Measurements from ENCODE around the gene MAF.

MAF gene

DNA sequence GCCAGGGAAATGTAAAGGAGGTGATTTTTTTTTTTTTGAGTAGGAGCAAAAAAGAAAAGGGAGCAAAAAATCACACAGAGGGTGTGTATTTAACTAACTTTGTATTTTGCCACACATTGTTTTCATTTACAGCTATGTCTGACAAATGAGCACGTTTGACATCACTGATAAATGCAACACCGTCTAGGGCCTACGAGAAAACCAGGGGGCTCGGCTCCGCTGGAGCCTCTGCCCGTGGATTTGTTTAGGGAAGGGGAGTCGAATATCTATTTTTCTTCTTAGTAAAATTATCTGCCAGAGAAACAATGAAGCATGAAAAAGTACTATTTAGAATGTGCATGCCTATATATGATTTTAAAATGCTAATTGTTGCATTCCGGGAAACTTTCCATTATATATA, 6.8 kb downstream of the MAF start:
- no peak for TF ChIP-seq TCF12 (IDR thresholded peaks at IDR 0.05; ENCODE audit: low read depth)
- TF ChIP-seq MAX (IDR thresholded peaks at IDR 0.05), result no peak
- no peak for TF ChIP-seq CEBPB (IDR thresholded peaks at IDR 0.05)

GRCh38 chr16:79593074-79593531, 7.4 kb downstream of the MAF start:
- no peak for TF ChIP-seq MAX (IDR thresholded peaks at IDR 0.05)
- no peak for TF ChIP-seq CEBPB (IDR thresholded peaks at IDR 0.05)
- no peak for TF ChIP-seq RAD21 (IDR thresholded peaks at IDR 0.05; ENCODE audit: low read depth)
- TF ChIP-seq TAF1 (IDR thresholded peaks at IDR 0.05; ENCODE audit: low read depth), result no peak
- no peak for TF ChIP-seq YY1 (IDR thresholded peaks at IDR 0.05; ENCODE audit: low read depth)
- no peak for TF ChIP-seq REST (IDR thresholded peaks at IDR 0.05; ENCODE audit: low read depth)
- TF ChIP-seq EP300 (IDR thresholded peaks at IDR 0.05; ENCODE audit: borderline replicate concordance), result no peak
- TF ChIP-seq, protein P1, sequence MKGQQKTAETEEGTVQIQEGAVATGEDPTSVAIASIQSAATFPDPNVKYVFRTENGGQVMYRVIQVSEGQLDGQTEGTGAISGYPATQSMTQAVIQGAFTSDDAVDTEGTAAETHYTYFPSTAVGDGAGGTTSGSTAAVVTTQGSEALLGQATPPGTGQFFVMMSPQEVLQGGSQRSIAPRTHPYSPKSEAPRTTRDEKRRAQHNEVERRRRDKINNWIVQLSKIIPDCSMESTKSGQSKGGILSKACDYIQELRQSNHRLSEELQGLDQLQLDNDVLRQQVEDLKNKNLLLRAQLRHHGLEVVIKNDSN (IDR thresholded peaks at IDR 0.05), result no peak
- TF ChIP-seq TCF12 (IDR thresholded peaks at IDR 0.05; ENCODE audit: low read depth), result no peak
- no peak for TF ChIP-seq TEAD4 (IDR thresholded peaks at IDR 0.05)
- TF ChIP-seq CREB1 (IDR thresholded peaks at IDR 0.05; ENCODE audit: low read depth), result no peak
- TF ChIP-seq FOXM1 (IDR thresholded peaks at IDR 0.05; ENCODE audit: borderline replicate concordance, low read depth), result no peak
- no peak for TF ChIP-seq NFIC (IDR thresholded peaks at IDR 0.05)
- TF ChIP-seq EGR1 (IDR thresholded peaks at IDR 0.05), result no peak
- TF ChIP-seq ZBTB7A (IDR thresholded peaks at IDR 0.05; ENCODE audit: low read depth), result no peak

- TF ChIP-seq NFIC (IDR thresholded peaks at IDR 0.05) (no peak), TAF1 (IDR thresholded peaks at IDR 0.05; ENCODE audit: low read depth) (no peak), MAX (IDR thresholded peaks at IDR 0.05) (no peak), TCF12 (IDR thresholded peaks at IDR 0.05; ENCODE audit: low read depth) (no peak), EP300 (IDR thresholded peaks at IDR 0.05; ENCODE audit: borderline replicate concordance) (no peak), REST (IDR thresholded peaks at IDR 0.05; ENCODE audit: low read depth) (no peak), CEBPB (IDR thresholded peaks at IDR 0.05) (no peak), RAD21 (IDR thresholded peaks at IDR 0.05; ENCODE audit: low read depth) (no peak), FOXM1 (IDR thresholded peaks at IDR 0.05; ENCODE audit: borderline replicate concordance, low read depth) (no peak), EGR1 (IDR thresholded peaks at IDR 0.05) (no peak), TEAD4 (IDR thresholded peaks at IDR 0.05) (no peak), ZBTB7A (IDR thresholded peaks at IDR 0.05; ENCODE audit: low read depth) (no peak), YY1 (IDR thresholded peaks at IDR 0.05; ENCODE audit: low read depth) (no peak), CREB1 (IDR thresholded peaks at IDR 0.05; ENCODE audit: low read depth) (no peak)
- TF ChIP-seq, protein P1 (IDR thresholded peaks at IDR 0.05), result no peak
Measured at GRCh38 chr16:79592186-79592585, 8.4 kb downstream of the MAF start.

GRCh38 chr16:79589601-79590102, 10.9 kb downstream of the MAF start:
- TF ChIP-seq EGR1 (IDR thresholded peaks at IDR 0.05) (no peak), MAX (IDR thresholded peaks at IDR 0.05) (no peak), TCF12 (IDR thresholded peaks at IDR 0.05; ENCODE audit: low read depth) (no peak), REST (IDR thresholded peaks at IDR 0.05; ENCODE audit: low read depth) (no peak), ZBTB7A (IDR thresholded peaks at IDR 0.05; ENCODE audit: low read depth) (no peak)

All from Ishikawa (cell line).